Suppressor macrophage treated with lipopolysaccharide for 4 hours (primary cell): Measurements from ENCODE around the gene PRKCB.

ENCODE experiments used
- DNase-seq: peaks from one replicate; pipeline ENCODE4 v3.0.0-alpha.2; 2020

Gene PRKCB

DNA sequence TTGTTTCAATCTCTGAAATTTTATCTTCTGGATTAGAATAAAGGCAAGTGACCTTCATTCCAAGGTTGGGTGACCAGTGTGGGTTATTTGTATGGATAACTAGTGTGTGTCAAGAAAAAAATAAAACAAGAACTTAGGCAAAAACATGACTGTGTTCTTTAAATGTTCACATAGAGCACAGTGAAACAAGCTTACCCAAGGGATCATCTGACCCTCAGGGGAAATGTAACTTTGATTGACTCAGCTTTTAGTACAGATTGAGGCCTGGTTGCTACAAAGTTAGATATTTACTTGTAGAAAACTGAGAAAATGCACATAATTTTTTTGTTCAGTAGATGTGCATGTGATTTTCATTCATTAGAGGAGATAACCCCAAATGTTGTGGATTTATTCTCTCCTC, 427.0 kb downstream of the PRKCB start:
- DNase-seq: peak; percentile 8
